ENCODE results near the gene NRARP.

Gene NRARP

DNA sequence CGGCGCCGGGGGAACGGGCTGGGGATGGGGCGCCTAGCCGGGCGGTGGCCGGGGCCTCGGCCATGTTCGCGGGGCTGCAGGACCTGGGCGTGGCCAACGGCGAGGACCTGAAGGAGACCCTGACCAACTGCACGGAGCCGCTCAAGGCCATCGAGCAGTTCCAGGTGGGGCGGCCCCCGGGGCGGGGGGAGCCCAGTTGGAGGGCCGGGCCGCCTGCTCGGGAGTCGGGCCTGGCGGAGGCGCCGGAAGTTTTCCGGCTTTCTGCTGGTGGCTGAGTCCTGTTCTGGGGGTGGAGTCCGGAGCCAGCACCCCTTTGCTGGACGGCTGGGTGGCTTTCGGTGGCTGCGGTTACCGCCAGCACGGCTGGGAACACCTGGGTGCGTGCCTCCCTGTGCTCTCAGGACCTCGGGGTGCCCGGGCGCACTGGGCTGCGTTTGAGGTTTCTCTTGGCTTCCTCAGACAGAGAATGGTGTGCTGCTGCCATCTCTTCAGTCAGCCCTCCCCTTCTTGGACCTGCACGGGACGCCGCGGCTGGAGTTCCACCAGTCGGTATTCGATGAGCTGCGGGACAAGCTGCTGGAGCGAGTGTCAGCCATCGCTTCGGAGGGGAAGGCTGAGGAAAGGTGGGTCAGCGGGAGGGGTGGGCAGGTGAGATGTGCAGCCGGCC lies 46.5 kb downstream of the NRARP start:
- no peak for DNase-seq

DNA sequence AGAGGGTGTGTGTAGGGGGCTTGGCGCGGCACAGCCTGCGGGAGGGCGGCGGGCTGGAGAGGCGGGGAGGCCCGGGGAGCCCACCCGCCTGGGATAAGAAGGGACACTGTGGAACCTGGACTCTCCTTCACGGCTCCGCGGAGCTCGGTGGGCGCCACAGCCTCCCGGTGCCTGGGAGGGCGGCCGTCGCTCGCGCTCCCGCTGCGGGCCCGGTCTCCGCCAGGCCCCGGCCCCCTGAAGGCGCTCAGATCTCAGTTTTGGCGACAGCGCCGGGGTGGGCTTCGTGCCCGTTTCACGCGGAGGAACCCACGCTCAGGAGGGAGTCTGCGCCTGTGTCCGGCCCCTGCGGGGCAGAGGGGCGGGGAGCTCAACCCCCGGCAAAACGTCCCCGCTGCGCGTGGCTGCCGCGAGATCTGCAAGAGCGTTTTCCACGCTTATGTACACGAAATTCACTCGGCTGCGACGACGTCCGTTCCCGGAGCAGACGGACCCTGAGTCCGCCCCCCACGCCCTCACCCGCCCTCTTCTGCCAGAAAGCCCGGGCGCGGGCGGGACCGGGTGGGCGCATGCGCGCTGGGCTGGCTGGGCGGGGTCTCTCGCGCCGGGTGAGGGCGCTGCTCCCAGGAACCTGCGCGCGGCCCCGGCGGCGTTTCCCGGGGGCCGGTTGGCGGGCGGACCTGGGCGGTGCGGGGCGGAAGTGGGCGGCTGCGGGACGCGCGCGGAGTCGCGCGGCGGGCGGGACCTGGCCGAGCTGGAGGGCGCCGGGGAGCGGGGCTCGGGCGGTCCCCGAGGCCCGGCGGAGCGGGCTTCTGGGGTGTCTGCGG lies 47.2 kb downstream of the NRARP start, which contains the start of gene NELFB:
TSS of gene NELFB (plus strand) at position 704 of the 824 bp plus-strand sequence.
- peak; percentile 65 for DNase-seq

DNA sequence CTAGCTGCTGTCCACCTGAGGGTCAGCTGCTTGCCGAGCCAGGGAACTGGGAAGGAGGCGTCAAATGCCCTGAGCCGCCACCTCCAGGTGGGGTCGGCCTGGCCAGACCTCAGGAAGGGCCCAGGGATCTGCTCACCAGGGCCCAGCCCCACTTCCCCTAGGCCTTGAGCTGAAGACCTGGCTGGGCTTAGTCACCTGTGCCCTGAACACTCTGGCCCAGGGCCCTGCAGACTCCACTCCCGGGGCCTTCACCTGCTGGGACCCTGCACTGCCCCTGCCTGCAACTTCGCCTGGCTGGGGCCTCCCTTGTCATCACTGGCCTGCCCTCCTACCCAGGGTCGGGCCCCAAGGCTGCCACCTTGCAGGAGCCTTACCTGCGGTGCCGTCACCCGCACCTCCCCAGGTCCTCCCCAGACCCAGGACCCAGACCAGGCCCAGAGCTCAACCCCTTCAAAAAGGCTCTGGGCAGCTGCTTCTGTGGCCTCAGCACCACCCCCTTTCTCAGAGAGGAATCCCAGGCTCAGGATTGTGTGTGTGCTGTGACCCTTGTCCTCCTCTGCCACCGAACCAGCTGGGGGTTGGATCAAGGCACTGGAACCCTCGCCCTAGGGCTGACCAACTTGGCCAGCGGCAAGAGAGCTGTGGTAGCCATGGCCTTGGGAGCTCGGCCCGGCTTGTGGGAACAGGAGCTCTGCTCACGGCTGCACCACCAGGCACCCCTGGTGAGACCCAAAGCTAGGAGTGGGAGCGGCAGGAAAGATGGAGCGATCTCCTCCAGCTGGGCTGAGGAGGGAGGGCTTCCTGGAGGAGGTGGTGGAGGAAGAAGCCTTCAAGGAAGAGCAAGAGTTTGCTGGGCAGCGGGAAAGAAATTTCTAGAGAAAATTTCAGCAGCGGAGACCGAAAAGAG lies 48.1 kb downstream of the NRARP start:
- DNase-seq = no peak

DNA sequence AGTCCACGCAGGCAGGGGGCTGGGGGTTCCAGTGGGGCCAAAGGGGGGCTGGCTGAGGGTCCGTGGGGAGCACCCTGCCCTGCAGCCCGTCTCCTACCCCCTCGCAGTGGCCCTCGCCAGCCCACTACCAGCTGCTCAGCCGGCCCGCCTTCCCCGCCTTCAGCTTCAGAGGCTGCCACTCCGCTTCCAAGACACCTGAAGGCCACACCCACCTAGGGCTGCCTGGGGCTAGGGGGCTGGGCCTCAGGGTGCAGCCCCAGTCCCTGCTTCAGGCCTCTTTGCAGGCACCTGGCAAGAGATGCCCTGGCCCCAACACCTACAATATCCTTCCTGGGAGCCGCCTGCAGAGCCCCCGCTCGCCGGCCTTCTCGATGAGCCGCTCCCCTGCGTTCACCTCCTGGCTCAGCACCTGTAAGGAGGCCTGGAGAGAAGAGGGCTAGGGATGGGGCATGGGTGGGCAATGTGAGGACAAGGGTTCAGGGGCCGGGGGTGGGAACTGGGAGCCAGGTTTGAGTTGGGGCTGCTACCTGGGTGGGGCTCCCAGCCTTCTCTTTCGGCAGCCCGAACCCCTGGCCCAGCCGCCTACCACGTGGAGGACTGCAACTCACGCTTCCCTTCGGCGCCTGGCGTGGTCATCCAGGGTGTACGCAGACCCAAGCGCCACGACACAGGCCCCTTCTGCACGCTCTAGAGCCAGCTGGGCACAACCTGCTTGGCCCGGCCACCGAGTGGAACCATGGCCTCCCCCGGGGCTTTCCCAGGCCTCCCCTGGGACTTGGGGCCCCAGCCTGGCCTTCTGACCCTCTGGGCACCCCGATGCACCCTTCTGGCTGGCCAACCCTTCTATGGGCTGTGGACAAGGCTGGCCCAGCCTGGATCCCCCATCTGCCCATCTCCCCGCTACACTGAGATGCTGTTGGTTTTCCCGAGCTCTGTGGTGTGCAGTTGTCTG lies 49.2 kb downstream of the NRARP start:
- no peak for DNase-seq

DNA sequence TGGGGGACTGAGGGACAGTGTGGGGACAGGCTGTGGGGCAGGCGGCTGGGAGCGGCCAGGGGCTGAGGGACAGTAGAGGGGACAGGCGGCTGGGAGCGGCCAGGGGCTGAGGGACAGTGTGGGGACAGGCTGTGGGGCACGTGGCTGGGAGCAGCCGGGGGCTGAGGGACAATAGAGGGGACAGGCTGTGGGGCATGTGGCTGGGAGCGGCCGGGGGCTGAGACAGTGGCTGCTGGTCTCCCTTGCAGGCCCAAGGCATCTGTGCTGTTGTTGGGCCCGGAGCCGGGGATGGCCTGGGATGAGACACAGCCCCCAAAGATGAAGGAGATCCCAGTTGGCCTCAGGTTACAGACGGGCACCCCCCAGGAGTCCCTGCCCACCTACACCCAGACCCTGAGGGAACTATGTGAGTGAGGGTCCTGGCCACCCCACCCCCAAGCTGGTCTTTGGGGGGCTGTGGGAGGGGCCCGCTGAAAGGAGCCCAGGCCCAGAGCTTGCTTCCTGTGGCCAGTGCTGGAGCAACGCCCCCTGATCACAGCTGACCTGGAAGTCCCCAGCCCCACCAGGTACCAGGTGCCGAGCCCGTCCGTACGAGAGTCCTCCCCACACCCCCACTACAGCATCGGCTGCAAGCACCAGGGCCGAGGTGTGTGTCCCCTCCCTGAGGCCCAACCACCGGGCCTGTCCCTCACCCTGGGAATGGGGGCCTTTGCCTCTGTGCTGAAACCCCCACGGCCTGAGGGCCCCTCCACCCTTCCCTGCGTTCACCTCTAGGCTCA lies 50.4 kb downstream of the NRARP start:
- no peak for DNase-seq

DNA sequence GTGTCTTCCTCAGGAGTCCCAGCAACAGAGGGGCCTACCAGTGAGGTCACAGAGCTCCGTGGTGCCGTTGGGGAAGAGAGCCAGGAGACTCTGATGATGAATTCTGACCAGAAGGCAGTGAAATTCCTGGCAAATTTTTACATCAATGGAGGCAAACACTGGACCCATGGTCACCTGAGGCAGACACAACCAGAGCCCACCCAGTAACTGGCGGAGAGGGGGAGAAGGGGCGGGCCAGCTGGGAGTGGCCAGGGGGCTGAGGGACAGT lies 50.9 kb downstream of the NRARP start, which contains the start of gene STPG3:
TSS of gene STPG3 (plus strand) at position 93 of the 268 bp plus-strand sequence. CDS start at position 94, 1 bp downstream.
- DNase-seq = no peak

DNA sequence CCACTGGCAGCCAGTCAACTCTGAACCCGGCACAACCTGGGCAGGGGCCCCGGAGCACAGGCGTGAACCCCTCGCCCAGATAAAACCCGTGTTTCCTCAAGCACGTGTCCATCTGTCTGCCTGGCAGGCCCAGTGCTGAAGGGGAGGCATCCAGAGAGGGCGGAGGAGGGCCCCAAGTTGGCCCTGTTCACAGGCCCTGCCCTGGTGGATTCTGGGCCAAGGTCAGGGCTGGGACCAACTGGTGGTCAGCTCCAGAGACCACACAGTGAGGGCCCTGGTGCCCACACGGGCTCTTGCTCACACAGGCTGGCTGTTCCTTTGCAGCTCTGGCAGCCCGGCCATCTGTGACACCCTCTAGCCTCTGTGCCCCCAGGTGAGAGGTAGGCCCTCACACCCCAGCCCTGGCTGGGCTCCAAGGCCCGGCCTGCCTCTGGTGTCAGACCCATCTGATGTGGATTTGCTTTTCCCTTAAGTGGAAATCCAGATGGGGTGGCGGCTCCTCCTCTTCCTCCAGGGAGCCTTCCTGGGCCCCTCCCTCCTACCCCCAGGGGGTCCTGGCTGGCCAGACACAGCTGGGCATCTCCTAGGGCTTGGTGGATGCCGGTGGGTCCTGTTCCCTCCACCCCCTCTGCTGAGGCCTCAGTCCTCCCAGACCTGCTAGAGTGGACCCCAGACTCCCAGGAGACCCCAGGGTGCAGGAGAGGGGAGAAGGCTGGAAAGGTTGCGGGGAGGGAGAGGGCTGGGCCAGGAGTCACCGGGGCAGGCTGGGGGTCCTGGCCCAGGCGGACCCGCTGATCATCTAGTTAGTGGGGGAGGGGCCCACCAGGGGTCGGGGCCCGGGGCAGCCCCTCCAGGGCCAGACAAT lies 51.5 kb downstream of the NRARP start:
- no peak for DNase-seq
